GM23338 (cell line): ENCODE results near the gene CCDC144A. TPM values are rescaled to one million over a fixed set of nuclear protein-coding genes. Genes with fewer than 3 reads are reported as not detected.

Experiments used
- ATAC-seq: fragments of 200-7000 bp; cut with Tn5 transposase; 3 replicates; pipeline ENCODE4 v1.9.1; 2020
- DNase-seq: peaks from one replicate; pipeline ENCODE4 v3.0.0-alpha.2; 2015; ENCODE audit warnings: low spot score
- H2AFZ ChIP-seq: fragments of 200-600 bp; sonication (generic); 2 replicates; pipeline ENCODE4 v1.8.0; 2016; ENCODE audit warnings: antibody characterized with exemption, mild to moderate bottlenecking, moderate library complexity
- H3F3A ChIP-seq: fragments of 200-600 bp; sonication (generic); replicated peaks from 2 replicates; pipeline ENCODE4 v1.8.0; 2017; ENCODE audit warnings: antibody characterized with exemption, mixed run types, low read depth
- H3K27ac ChIP-seq: fragments of 200-600 bp; sonication (generic); 2 replicates; pipeline ENCODE4 v1.6.1; 2016; ENCODE audit warnings: low read depth
- H3K27me3 ChIP-seq: fragments of 200-600 bp; sonication (generic); 2 replicates; pipeline ENCODE4 v1.8.0; 2016; ENCODE audit warnings: mild to moderate bottlenecking, mixed run types, moderate library complexity; ENCODE audit not compliant: insufficient read depth
- H3K36me3 ChIP-seq: fragments of 200-600 bp; sonication (generic); 2 replicates; pipeline ENCODE4 v1.8.0; 2016; ENCODE audit warnings: mild to moderate bottlenecking; ENCODE audit not compliant: insufficient read depth
- H3K4me1 ChIP-seq: fragments of 200-600 bp; sonication (generic); 2 replicates; pipeline ENCODE4 v1.8.0; 2016; ENCODE audit warnings: mild to moderate bottlenecking, moderate library complexity; ENCODE audit not compliant: insufficient read depth
- H3K4me2 ChIP-seq: fragments of 200-600 bp; sonication (generic); 2 replicates; pipeline ENCODE4 v1.7.1; 2017; ENCODE audit warnings: mixed run types
- H3K4me3 ChIP-seq: fragments of 200-600 bp; sonication (generic); 2 replicates; pipeline ENCODE4 v1.6.1; 2016; ENCODE audit warnings: mixed run types
- H3K79me2 ChIP-seq: fragments of 200-600 bp; sonication (generic); replicated peaks from 2 replicates; pipeline ENCODE4 v1.8.0; 2017; ENCODE audit warnings: mild to moderate bottlenecking; ENCODE audit not compliant: insufficient read depth
- H3K9me2 ChIP-seq: fragments of 200-600 bp; sonication (generic); 2 replicates; pipeline ENCODE4 v1.8.0; 2017; ENCODE audit not compliant: insufficient read depth
- H4K20me1 ChIP-seq: fragments of 200-600 bp; sonication (generic); replicated peaks from 2 replicates; pipeline ENCODE4 v1.8.0; 2017; ENCODE audit warnings: mild to moderate bottlenecking; ENCODE audit not compliant: insufficient read depth
- H3K27ac Mint-ChIP-seq: 2 replicates; pipeline ENCODE4 v1.8.0; 2020; ENCODE audit warnings: inconsistent platforms, mild to moderate bottlenecking, moderate library complexity, mixed read lengths
- H3K27me3 Mint-ChIP-seq: 3 replicates; pipeline ENCODE4 v1.8.0; 2022; ENCODE audit warnings: low read depth, mild to moderate bottlenecking, moderate library complexity, mixed read lengths, inconsistent platforms; ENCODE audit not compliant: insufficient read depth, poor library complexity
- H3K36me3 Mint-ChIP-seq: 3 replicates; pipeline ENCODE4 v1.8.0; 2021; ENCODE audit warnings: low read depth, mild to moderate bottlenecking, inconsistent platforms, moderate library complexity, mixed read lengths
- H3K4me1 Mint-ChIP-seq: 3 replicates; pipeline ENCODE4 v1.8.0; 2020; ENCODE audit warnings: mild to moderate bottlenecking, inconsistent platforms, mixed read lengths
- H3K4me3 Mint-ChIP-seq: 3 replicates; pipeline ENCODE4 v1.8.0; 2021; ENCODE audit warnings: moderate library complexity, mild to moderate bottlenecking, inconsistent platforms, mixed read lengths
- H3K9me3 Mint-ChIP-seq: 3 replicates; pipeline ENCODE4 v1.8.0; 2020; ENCODE audit warnings: moderate library complexity, mild to moderate bottlenecking, inconsistent platforms, mixed read lengths
- CREB1 ChIP-seq: fragments of 250-450 bp; sonication (Bioruptor Pico); IDR thresholded peaks from 2 replicates; pipeline ENCODE4 v1.5.0; 2020; ENCODE audit warnings: low read depth, mild to moderate bottlenecking, moderate library complexity
- EZH2 ChIP-seq: fragments of 200-600 bp; sonication (generic); IDR thresholded peaks from one replicate; pipeline ENCODE4 v1.8.0; 2017; ENCODE audit warnings: antibody characterized with exemption, mild to moderate bottlenecking, low read depth; ENCODE audit not compliant: unreplicated experiment
- EZH2phosphoT487 ChIP-seq: fragments of 200-600 bp; sonication (generic); IDR thresholded peaks from one replicate; pipeline ENCODE4 v1.8.1; 2018; ENCODE audit warnings: antibody characterized with exemption; ENCODE audit not compliant: unreplicated experiment
- JUNB ChIP-seq: IDR thresholded peaks from one replicate; pipeline ENCODE4 v1.6.1; 2016; ENCODE audit warnings: antibody characterized with exemption; ENCODE audit not compliant: unreplicated experiment
- NANOG ChIP-seq: IDR thresholded peaks from 2 replicates; pipeline ENCODE4 v1.6.1; 2016; ENCODE audit warnings: antibody characterized with exemption, borderline replicate concordance
- POLR2AphosphoS5 ChIP-seq: IDR thresholded peaks from 2 replicates; pipeline ENCODE4 v1.6.1; 2016; ENCODE audit warnings: antibody characterized with exemption, low read depth
- STAT1 ChIP-seq: IDR thresholded peaks from one replicate; pipeline ENCODE4 v1.6.1; 2016; ENCODE audit warnings: antibody characterized with exemption; ENCODE audit not compliant: unreplicated experiment
- ZNF114 ChIP-seq: fragments of 250-450 bp; sonication (Bioruptor Pico); IDR thresholded peaks from 2 replicates; pipeline ENCODE4 v1.5.0; 2020; ENCODE audit warnings: mild to moderate bottlenecking, moderate library complexity
- ZNF331 ChIP-seq: fragments of 250-450 bp; sonication (Bioruptor Pico); IDR thresholded peaks from 2 replicates; pipeline ENCODE4 v1.5.0; 2020; ENCODE audit warnings: low read depth, mild to moderate bottlenecking, moderate library complexity
- polyA plus RNA-seq: library from polyadenylated mRNA; unstranded; fragments of >200 nt; fragmentation: Nextera tagmentation; extraction: Ambion mirVana; gene quantifications from 2 replicates; pipeline ENCODE4 v1.2.1, GENCODE V29; 2016
- total RNA-seq: library from RNA; depleted of rRNA; stranded (reverse); fragments of >200 nt; shearing (Covaris generic); gene quantifications from 2 replicates; pipeline ENCODE4 v1.2.3, GENCODE V29; 2014
- TF ChIP-seq, protein P1 (sequence below), 2 experiments: fragments of 200-600 bp in 1 of 2; sonication (generic) in 1 of 2; conservative IDR thresholded peaks; 2 replicates each; pipeline versions ENCODE4 v1.5.1 to v1.6.1; 2016 to 2017; ENCODE audit warnings: antibody characterized with exemption in 2 of 2, low read depth in 2 of 2, mild to moderate bottlenecking in 2 of 2, moderate library complexity in 1 of 2
- TF ChIP-seq, protein P2 (sequence below): fragments of 250-450 bp; sonication (Bioruptor Pico); IDR thresholded peaks from 2 replicates; pipeline ENCODE4 v1.5.0; 2020; ENCODE audit warnings: mild to moderate bottlenecking, moderate library complexity

CCDC144A gene
- total and polyA plus RNA-seq, 2 experiments from 2014 or later, result 4.2 to 13.9 TPM

- H3K4me2 ChIP-seq, result no peak overlapping the region
- no peak overlapping the region for H2AFZ ChIP-seq
- H3K27ac Mint-ChIP-seq, result no peak overlapping the region
- H4K20me1 ChIP-seq, result no peaks in the 10 kb centered on the region
- no peaks in the 10 kb centered on the region for H3K36me3 ChIP-seq
- DNase-seq (no peak), ATAC-seq (no peak)
- H3F3A ChIP-seq, result no peaks in the 10 kb centered on the region
- H3K9me3 Mint-ChIP-seq, result no peaks in the 10 kb centered on the region; the same call in 1 of the 3 replicates
- no peaks in the 10 kb centered on the region for H3K27me3 ChIP-seq
- H3K27me3 Mint-ChIP-seq, result peaks cover 3% of the 10 kb centered on the region
- no peak for TF ChIP-seq ZNF114
- TF ChIP-seq, protein P1, sequence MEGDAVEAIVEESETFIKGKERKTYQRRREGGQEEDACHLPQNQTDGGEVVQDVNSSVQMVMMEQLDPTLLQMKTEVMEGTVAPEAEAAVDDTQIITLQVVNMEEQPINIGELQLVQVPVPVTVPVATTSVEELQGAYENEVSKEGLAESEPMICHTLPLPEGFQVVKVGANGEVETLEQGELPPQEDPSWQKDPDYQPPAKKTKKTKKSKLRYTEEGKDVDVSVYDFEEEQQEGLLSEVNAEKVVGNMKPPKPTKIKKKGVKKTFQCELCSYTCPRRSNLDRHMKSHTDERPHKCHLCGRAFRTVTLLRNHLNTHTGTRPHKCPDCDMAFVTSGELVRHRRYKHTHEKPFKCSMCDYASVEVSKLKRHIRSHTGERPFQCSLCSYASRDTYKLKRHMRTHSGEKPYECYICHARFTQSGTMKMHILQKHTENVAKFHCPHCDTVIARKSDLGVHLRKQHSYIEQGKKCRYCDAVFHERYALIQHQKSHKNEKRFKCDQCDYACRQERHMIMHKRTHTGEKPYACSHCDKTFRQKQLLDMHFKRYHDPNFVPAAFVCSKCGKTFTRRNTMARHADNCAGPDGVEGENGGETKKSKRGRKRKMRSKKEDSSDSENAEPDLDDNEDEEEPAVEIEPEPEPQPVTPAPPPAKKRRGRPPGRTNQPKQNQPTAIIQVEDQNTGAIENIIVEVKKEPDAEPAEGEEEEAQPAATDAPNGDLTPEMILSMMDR (conservative IDR thresholded peaks at IDR 0.05; ENCODE audit: low read depth in 2 of 2), result peak in 1 of 2 experiments; percentile 18; a peak in 1 of 4 replicates
- H3K4me3 Mint-ChIP-seq, result no peak overlapping the region
- H3K4me1 ChIP-seq, result no peaks in the 10 kb centered on the region
- no peak overlapping the region for H3K27ac ChIP-seq
- H3K4me1 Mint-ChIP-seq, result no peaks in the 10 kb centered on the region; the same call in 2 of the 3 replicates
- no peaks in the 10 kb centered on the region for H3K9me2 ChIP-seq
- H3K4me3 ChIP-seq, result no peak overlapping the region
- no peaks in the 10 kb centered on the region for H3K79me2 ChIP-seq
- H3K36me3 Mint-ChIP-seq, result no peaks in the 10 kb centered on the region; the same call in 2 of the 3 replicates
Measured at GRCh38 chr17:16818821-16819683, 129.0 kb downstream of the CCDC144A start.

DNA sequence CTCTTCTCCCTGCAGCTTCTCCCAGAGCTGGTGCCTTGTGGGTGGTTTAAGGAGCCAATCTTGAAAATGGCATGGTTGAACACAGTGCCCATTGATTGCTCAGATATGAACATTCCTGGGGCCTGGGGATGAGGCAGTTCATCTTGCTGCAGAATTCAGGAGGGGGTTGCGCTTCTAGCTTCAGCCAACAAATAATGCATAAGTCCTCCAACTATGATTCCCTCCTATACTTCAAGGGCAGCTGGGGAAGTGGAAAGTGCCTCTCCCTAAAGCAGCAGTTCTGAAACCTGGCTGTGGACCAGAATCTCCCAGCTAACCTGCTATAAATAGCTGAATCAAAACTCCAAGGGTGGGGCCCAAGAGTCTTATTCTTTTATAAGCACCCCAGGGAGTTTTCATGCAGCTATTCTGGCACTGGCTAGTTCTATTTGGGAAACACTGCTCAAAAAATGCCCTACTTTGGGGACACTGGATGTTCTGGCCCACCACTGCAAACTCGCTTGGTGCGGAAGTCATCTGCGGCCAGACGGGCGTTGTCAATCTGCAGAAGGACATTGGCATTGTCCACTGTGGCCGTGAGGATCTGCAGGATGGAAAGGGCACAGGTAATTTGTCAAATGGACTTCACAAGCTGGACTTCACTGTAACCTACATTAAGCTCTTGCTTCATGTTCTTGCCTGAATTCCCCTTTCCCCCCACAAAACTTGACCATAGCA lies 130.3 kb downstream of the CCDC144A start:
- H3K4me1 ChIP-seq, result no peaks in the 10 kb centered on the region
- Mint-ChIP-seq H3K4me3 (no peak overlapping the region), H3K36me3 (no peaks in the 10 kb centered on the region; the same call in 2 of the 3 replicates), H3K27ac (no peak overlapping the region), H3K4me1 (no peaks in the 10 kb centered on the region; the same call in 2 of the 3 replicates), H3K9me3 (no peaks in the 10 kb centered on the region; the same call in 1 of the 3 replicates), H3K27me3 (peaks cover 3% of the 10 kb centered on the region)
- no peak overlapping the region for H3K27ac ChIP-seq
- no peak overlapping the region for H3K4me3 ChIP-seq
- H2AFZ ChIP-seq, result no peak overlapping the region
- no peak for ATAC-seq
- H3K9me2 ChIP-seq, result no peaks in the 10 kb centered on the region
- H3K4me2 ChIP-seq, result no peak overlapping the region
- H3K79me2 ChIP-seq, result no peaks in the 10 kb centered on the region
- no peaks in the 10 kb centered on the region for H3K36me3 ChIP-seq
- no peaks in the 10 kb centered on the region for H4K20me1 ChIP-seq
- DNase-seq, result no peak
- H3F3A ChIP-seq, result no peaks in the 10 kb centered on the region
- no peaks in the 10 kb centered on the region for H3K27me3 ChIP-seq
- TF ChIP-seq CREB1 (CRISPR knock-in tag) (no peak), STAT1 (no peak), ZNF331 (no peak), NANOG (no peak), JUNB (no peak), ZNF114 (no peak), EZH2phosphoT487 (no peak), EZH2 (no peak), POLR2AphosphoS5 (no peak)
- TF ChIP-seq, protein P2, sequence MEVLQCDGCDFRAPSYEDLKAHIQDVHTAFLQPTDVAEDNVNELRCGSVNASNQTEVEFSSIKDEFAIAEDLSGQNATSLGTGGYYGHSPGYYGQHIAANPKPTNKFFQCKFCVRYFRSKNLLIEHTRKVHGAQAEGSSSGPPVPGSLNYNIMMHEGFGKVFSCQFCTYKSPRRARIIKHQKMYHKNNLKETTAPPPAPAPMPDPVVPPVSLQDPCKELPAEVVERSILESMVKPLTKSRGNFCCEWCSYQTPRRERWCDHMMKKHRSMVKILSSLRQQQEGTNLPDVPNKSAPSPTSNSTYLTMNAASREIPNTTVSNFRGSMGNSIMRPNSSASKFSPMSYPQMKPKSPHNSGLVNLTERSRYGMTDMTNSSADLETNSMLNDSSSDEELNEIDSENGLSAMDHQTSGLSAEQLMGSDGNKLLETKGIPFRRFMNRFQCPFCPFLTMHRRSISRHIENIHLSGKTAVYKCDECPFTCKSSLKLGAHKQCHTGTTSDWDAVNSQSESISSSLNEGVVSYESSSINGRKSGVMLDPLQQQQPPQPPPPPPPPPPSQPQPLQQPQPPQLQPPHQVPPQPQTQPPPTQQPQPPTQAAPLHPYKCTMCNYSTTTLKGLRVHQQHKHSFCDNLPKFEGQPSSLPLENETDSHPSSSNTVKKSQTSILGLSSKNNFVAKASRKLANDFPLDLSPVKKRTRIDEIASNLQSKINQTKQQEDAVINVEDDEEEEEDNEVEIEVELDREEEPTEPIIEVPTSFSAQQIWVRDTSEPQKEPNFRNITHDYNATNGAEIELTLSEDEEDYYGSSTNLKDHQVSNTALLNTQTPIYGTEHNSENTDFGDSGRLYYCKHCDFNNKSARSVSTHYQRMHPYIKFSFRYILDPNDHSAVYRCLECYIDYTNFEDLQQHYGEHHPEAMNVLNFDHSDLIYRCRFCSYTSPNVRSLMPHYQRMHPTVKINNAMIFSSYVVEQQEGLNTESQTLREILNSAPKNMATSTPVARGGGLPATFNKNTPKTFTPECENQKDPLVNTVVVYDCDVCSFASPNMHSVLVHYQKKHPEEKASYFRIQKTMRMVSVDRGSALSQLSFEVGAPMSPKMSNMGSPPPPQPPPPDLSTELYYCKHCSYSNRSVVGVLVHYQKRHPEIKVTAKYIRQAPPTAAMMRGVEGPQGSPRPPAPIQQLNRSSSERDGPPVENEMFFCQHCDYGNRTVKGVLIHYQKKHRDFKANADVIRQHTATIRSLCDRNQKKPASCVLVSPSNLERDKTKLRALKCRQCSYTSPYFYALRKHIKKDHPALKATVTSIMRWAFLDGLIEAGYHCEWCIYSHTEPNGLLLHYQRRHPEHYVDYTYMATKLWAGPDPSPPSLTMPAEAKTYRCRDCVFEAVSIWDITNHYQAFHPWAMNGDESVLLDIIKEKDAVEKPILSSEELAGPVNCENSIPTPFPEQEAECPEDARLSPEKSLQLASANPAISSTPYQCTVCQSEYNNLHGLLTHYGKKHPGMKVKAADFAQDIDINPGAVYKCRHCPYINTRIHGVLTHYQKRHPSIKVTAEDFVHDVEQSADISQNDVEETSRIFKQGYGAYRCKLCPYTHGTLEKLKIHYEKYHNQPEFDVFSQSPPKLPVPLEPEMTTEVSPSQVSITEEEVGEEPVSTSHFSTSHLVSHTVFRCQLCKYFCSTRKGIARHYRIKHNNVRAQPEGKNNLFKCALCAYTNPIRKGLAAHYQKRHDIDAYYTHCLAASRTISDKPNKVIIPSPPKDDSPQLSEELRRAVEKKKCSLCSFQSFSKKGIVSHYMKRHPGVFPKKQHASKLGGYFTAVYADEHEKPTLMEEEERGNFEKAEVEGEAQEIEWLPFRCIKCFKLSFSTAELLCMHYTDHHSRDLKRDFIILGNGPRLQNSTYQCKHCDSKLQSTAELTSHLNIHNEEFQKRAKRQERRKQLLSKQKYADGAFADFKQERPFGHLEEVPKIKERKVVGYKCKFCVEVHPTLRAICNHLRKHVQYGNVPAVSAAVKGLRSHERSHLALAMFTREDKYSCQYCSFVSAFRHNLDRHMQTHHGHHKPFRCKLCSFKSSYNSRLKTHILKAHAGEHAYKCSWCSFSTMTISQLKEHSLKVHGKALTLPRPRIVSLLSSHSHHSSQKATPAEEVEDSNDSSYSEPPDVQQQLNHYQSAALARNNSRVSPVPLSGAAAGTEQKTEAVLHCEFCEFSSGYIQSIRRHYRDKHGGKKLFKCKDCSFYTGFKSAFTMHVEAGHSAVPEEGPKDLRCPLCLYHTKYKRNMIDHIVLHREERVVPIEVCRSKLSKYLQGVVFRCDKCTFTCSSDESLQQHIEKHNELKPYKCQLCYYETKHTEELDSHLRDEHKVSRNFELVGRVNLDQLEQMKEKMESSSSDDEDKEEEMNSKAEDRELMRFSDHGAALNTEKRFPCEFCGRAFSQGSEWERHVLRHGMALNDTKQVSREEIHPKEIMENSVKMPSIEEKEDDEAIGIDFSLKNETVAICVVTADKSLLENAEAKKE (CRISPR knock-in tag), result no peak
